ENCODE data around the gene NR1D1. TPM values are rescaled to one million over a fixed set of nuclear protein-coding genes. Genes with fewer than 3 reads are reported as not detected.

NR1D1 gene
- total and polyA plus RNA-seq, 2 of the 13 experiments (the other 11 are each of a cell fraction or from before 2014, with no cell fraction given), result 2.1 to 2.7 TPM

DNA sequence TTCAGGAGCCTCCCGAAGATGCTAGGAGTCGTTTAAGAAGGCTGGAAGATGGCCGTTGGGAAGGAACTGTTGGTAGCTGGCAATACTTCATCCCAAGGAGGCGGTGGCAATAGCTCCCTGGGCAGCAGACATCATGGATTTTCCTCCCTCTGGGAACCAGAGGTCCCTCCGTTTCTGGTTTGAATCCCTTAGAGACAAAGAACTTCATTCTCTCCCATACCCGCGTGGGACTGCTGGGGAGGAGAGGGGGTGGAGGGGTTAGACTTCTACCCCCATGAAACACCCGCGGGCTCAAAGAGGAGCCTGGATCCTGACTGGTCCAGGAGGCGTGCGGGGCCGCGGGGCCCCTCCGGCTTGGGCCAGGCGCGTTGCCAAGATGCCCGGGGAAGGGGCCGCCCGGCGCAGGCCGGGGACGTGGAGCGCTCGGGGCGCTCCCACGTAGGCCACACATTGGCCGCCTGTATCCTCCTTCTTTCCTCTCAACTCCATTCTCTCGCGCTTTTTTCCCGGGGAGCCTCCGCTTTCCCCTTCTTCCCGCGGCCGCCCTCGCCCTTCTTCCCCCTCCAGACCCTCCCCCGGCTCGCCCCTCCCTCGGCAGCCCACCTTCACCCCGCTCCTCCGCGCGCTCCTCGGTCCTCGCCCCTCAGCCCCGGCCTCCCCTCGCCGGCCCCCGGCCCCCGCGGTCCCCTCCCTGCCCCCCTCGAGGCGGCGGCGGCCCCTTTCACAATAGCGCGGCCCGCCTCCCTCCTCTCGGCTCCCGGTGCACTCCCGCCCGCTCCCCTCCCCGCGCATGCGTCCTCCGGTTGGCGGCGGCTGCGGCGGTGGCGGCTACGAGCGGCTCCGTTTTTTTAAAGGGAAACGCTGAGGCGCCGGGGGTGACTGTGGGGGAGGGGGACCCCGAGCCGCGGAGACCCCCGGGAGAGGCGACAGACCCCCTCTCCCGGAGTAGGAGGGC is 21.1 kb upstream of the NR1D1 start, which contains the start of gene MSL1 (continued):
- TF ChIP-seq, protein P1, sequence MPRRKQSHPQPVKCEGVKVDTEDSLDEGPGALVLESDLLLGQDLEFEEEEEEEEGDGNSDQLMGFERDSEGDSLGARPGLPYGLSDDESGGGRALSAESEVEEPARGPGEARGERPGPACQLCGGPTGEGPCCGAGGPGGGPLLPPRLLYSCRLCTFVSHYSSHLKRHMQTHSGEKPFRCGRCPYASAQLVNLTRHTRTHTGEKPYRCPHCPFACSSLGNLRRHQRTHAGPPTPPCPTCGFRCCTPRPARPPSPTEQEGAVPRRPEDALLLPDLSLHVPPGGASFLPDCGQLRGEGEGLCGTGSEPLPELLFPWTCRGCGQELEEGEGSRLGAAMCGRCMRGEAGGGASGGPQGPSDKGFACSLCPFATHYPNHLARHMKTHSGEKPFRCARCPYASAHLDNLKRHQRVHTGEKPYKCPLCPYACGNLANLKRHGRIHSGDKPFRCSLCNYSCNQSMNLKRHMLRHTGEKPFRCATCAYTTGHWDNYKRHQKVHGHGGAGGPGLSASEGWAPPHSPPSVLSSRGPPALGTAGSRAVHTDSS (CRISPR knock-in tag; conservative IDR thresholded peaks at IDR 0.05), result no peak
- TF ChIP-seq SOX13 (IDR thresholded peaks at IDR 0.05) (no peak), SOX13 (CRISPR knock-in tag; conservative IDR thresholded peaks at IDR 0.05 in 1 of 2, IDR thresholded peaks at IDR 0.05 in 1 of 2) (peak in 1 of 2 experiments; percentile 41; a peak in 2 of 4 replicates), ARHGAP35 (CRISPR knock-in tag; IDR thresholded peaks at IDR 0.05; ENCODE audit: borderline replicate concordance) (peak; percentile 35; the same call in 1 of the 2 replicates), NKX3-1 (CRISPR knock-in tag; IDR thresholded peaks at IDR 0.05) (no peak), SETDB1 (CRISPR knock-in tag; IDR thresholded peaks at IDR 0.05; ENCODE audit: borderline replicate concordance) (no peak), NR2F6 (IDR thresholded peaks at IDR 0.05) (no peak), NR2F6 (CRISPR knock-in tag; IDR thresholded peaks at IDR 0.05) (no peak; the same call in 1 of the 2 replicates), MATR3 (CRISPR knock-in tag; IDR thresholded peaks at IDR 0.05) (no peak), CREM (IDR thresholded peaks at IDR 0.05) (no peak), CREM (CRISPR knock-in tag; IDR thresholded peaks at IDR 0.05) (no peak), ZNF75D (CRISPR knock-in tag; IDR thresholded peaks at IDR 0.05; ENCODE audit: borderline replicate concordance) (no peak), ZNF878 (CRISPR knock-in tag; IDR thresholded peaks at IDR 0.05) (no peak), SNAPC2 (CRISPR knock-in tag; IDR thresholded peaks at IDR 0.05) (no peak), BRCA1 (CRISPR knock-in tag; IDR thresholded peaks at IDR 0.05) (no peak), CREB1 (IDR thresholded peaks at IDR 0.05) (no peak), CREB1 (CRISPR knock-in tag; IDR thresholded peaks at IDR 0.05) (no peak), SYNCRIP (IDR thresholded peaks at IDR 0.05; ENCODE audit: insufficient read depth, low read depth, low read length) (no peak), ZNF720 (CRISPR knock-in tag; IDR thresholded peaks at IDR 0.05) (no peak), PHF21A (CRISPR knock-in tag; IDR thresholded peaks at IDR 0.05) (no peak)
- TF ChIP-seq, protein P2, sequence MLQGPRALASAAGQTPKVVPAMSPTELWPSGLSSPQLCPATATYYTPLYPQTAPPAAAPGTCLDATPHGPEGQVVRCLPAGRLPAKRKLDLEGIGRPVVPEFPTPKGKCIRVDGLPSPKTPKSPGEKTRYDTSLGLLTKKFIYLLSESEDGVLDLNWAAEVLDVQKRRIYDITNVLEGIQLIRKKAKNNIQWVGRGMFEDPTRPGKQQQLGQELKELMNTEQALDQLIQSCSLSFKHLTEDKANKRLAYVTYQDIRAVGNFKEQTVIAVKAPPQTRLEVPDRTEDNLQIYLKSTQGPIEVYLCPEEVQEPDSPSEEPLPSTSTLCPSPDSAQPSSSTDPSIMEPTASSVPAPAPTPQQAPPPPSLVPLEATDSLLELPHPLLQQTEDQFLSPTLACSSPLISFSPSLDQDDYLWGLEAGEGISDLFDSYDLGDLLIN (CRISPR knock-in tag; IDR thresholded peaks at IDR 0.05; ENCODE audit: borderline replicate concordance), result no peak
- TF ChIP-seq, protein P3, sequence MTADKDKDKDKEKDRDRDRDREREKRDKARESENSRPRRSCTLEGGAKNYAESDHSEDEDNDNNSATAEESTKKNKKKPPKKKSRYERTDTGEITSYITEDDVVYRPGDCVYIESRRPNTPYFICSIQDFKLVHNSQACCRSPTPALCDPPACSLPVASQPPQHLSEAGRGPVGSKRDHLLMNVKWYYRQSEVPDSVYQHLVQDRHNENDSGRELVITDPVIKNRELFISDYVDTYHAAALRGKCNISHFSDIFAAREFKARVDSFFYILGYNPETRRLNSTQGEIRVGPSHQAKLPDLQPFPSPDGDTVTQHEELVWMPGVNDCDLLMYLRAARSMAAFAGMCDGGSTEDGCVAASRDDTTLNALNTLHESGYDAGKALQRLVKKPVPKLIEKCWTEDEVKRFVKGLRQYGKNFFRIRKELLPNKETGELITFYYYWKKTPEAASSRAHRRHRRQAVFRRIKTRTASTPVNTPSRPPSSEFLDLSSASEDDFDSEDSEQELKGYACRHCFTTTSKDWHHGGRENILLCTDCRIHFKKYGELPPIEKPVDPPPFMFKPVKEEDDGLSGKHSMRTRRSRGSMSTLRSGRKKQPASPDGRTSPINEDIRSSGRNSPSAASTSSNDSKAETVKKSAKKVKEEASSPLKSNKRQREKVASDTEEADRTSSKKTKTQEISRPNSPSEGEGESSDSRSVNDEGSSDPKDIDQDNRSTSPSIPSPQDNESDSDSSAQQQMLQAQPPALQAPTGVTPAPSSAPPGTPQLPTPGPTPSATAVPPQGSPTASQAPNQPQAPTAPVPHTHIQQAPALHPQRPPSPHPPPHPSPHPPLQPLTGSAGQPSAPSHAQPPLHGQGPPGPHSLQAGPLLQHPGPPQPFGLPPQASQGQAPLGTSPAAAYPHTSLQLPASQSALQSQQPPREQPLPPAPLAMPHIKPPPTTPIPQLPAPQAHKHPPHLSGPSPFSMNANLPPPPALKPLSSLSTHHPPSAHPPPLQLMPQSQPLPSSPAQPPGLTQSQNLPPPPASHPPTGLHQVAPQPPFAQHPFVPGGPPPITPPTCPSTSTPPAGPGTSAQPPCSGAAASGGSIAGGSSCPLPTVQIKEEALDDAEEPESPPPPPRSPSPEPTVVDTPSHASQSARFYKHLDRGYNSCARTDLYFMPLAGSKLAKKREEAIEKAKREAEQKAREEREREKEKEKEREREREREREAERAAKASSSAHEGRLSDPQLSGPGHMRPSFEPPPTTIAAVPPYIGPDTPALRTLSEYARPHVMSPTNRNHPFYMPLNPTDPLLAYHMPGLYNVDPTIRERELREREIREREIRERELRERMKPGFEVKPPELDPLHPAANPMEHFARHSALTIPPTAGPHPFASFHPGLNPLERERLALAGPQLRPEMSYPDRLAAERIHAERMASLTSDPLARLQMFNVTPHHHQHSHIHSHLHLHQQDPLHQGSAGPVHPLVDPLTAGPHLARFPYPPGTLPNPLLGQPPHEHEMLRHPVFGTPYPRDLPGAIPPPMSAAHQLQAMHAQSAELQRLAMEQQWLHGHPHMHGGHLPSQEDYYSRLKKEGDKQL (CRISPR knock-in tag; IDR thresholded peaks at IDR 0.05; ENCODE audit: low read depth), result no peak
